HL-60 (cell line): ENCODE data around the gene TTC22.

Source experiments
- DNase-seq, 2 experiments: peaks; one replicate each; pipeline ENCODE4 v3.0.0-alpha.2; 2010 to 2020; ENCODE audit warnings: low read depth in 1 of 2, low spot score in 1 of 2
- H3K27ac ChIP-seq: fragments of 250-450 bp; sonication (Bioruptor Pico); replicated peaks from 2 replicates; pipeline ENCODE4 v1.5.1; 2020; ENCODE audit warnings: mild to moderate bottlenecking, moderate library complexity
- H3K27me3 ChIP-seq: fragments of 250-450 bp; sonication (Bioruptor Pico); 2 replicates; pipeline ENCODE4 v1.5.1; 2021; ENCODE audit warnings: mild to moderate bottlenecking, moderate library complexity; ENCODE audit not compliant: insufficient read depth, poor library complexity, severe bottlenecking
- H3K4me3 ChIP-seq: replicated peaks from 2 replicates; pipeline ENCODE4 v1.5.1; 2011; ENCODE audit warnings: mild to moderate bottlenecking, control low read depth, low read length; ENCODE audit not compliant: insufficient read depth
- GABPA ChIP-seq: IDR thresholded peaks from 2 replicates; pipeline ENCODE4 v1.6.1; 2012; ENCODE audit warnings: low read depth
- POLR2AphosphoS5 ChIP-seq: IDR thresholded peaks from 2 replicates; pipeline ENCODE4 v1.6.1; 2012; ENCODE audit warnings: low read depth
- REST ChIP-seq: IDR thresholded peaks from 2 replicates; pipeline ENCODE4 v1.6.1; 2012; ENCODE audit warnings: low read depth; ENCODE audit not compliant: insufficient replicate concordance
- SPI1 ChIP-seq: IDR thresholded peaks from 2 replicates; pipeline ENCODE4 v1.6.1; 2012; ENCODE audit warnings: low read depth, mild to moderate bottlenecking, borderline replicate concordance
- TF ChIP-seq, protein P1 (sequence below): IDR thresholded peaks from one replicate; pipeline ENCODE4 v1.5.1; 2011; ENCODE audit warnings: low read length, control low read depth, inconsistent platforms; ENCODE audit not compliant: insufficient read depth

The TTC22 gene

DNA sequence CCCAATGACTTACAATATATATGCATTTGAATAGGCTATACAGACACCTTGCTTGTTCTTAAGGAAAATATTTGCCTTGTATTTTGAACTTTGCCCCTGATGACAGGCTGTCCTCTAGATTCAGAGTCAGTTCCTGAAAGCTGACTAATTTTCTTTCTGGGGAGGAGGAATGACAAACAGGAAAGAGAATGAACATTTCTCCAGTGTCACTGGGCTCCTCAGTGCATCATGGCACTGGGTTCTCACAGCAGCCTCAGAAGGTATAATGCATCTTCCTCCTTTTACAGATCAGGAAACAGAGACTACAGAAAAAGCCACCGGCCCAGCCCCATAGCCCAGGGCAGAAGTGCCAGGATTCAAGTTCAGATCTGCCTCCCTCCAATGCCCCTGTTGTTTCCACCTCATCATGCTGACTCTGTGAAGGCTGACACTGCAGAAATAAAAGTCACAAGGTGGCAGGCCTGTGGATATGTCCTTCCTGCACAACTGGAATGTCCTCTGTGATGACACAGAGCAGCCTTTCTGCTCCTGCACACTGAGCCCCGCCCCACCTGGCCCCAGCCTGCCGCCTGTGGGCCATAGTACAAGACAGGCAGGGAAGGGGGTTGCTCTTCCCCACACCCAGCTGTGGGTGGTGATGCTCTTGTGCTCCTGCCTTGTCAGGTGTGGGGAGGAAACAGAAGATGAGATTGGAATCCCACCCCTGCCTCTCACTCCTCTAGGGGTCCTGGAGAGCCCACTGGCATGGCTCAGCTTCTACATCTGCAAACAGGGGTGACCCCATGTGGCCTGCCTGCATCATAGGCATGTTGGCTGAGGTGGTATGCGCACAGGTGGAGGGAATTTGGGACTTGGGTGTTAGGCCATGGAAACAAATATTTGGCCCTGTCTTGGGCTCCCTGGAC, 6.4 kb downstream of the TTC22 start:
- Histone ChIP-seq H3K27ac (no peak overlapping the region), H3K4me3 (no peak overlapping the region), H3K27me3 (no peaks in the 10 kb centered on the region)
- no peak for TF ChIP-seq POLR2AphosphoS5
- TF ChIP-seq SPI1: no peak
- no peak for TF ChIP-seq REST
- TF ChIP-seq GABPA: no peak
- TF ChIP-seq, protein P1, sequence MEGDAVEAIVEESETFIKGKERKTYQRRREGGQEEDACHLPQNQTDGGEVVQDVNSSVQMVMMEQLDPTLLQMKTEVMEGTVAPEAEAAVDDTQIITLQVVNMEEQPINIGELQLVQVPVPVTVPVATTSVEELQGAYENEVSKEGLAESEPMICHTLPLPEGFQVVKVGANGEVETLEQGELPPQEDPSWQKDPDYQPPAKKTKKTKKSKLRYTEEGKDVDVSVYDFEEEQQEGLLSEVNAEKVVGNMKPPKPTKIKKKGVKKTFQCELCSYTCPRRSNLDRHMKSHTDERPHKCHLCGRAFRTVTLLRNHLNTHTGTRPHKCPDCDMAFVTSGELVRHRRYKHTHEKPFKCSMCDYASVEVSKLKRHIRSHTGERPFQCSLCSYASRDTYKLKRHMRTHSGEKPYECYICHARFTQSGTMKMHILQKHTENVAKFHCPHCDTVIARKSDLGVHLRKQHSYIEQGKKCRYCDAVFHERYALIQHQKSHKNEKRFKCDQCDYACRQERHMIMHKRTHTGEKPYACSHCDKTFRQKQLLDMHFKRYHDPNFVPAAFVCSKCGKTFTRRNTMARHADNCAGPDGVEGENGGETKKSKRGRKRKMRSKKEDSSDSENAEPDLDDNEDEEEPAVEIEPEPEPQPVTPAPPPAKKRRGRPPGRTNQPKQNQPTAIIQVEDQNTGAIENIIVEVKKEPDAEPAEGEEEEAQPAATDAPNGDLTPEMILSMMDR: no peak
- no peak for DNase-seq

DNA sequence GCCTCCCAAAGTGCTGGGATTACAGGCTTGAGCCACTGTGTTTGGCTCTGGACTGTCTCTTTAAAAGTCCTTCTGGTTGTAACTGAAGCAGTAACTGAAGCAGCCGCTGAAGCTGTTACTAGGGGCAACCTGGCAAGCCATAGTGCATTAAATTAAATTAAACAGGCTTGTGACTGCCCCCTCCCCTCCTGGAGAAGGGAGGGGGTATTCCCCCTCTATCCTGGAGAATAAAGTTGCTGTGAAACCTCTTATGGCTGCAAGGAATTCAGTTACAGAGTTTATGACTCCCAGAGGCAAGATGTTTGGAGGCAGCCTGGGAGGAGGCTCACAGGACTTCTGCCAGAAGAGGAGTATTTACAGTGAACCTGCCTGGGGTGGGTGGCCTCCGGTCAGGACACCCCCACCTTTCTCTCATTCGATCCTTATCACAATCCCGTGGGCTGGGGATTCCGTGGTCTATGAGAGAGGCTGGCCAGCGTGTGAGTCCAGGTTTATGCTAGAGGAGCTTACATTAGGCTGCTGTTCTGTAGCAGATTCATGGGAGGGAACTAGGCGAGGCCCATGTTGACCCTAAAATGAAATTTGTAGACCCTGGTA, 8.3 kb downstream of the TTC22 start:
- H3K27me3 ChIP-seq: no peaks in the 10 kb centered on the region

More for the DNA sequence above, 8.3 kb downstream of the TTC22 start:
- Histone ChIP-seq H3K4me3 (no peak overlapping the region), H3K27ac (no peak overlapping the region)
- no peak for DNase-seq
- TF ChIP-seq GABPA: no peak
- TF ChIP-seq REST: no peak
- TF ChIP-seq POLR2AphosphoS5: no peak
- TF ChIP-seq, protein P1: no peak
- TF ChIP-seq SPI1: no peak
